Motor neuron (in vitro differentiated cells): ENCODE results near the gene UGT1A4. TPM values are rescaled to one million over a fixed set of nuclear protein-coding genes. Genes with fewer than 3 reads are reported as not detected.

ENCODE experiments used
- ATAC-seq, 8 experiments: fragments of 200-7000 bp; cut with Tn5 transposase; replicated peaks in 6 of 8; 2 replicates each; pipeline ENCODE4 v1.8.0; 2021; ENCODE audit warnings: mild to moderate bottlenecking in 8 of 8, moderate library complexity in 8 of 8
- H3K27ac ChIP-seq, 2 donors: fragments of 250-450 bp; sonication (Bioruptor Pico); 2 replicates each; pipeline ENCODE4 v1.9.0; 2021; ENCODE audit warnings: antibody characterized with exemption in 2 of 2, mild to moderate bottlenecking in 2 of 2, moderate library complexity in 1 of 2
- H3K4me1 ChIP-seq, 2 donors: fragments of 250-450 bp; sonication (Bioruptor Pico); replicated peaks in 1 of 2; 2 replicates each; pipeline ENCODE4 v1.6.1; 2021; ENCODE audit warnings: antibody characterized with exemption in 2 of 2, mild to moderate bottlenecking in 2 of 2, moderate library complexity in 1 of 2
- H3K4me3 ChIP-seq, 5 donors: fragments of 250-450 bp; sonication (Bioruptor Pico); 2 replicates each; pipeline ENCODE4 v1.9.0; 2021; ENCODE audit warnings: antibody characterized with exemption in 5 of 5, mild to moderate bottlenecking in 5 of 5, moderate library complexity in 4 of 5
- WGBS, 10 experiments: fragments of 450-650 bp; shearing (Covaris generic); methylation state at CpG; one replicate each; pipeline ENCODE4 v1.0.0; 2022; 5-methylcytosine and 5-hydroxymethylcytosine counted together
- in situ Hi-C, 9 experiments: fragments of 400-800 bp; cut with MboI; loops; one replicate each; pipeline ENCODE4 v1.15.0; 2021; ENCODE audit warnings: low sequenced_read_pairs in 9 of 9, low pct_unique_long_range_greater_than_20kb in 2 of 9; ENCODE audit not compliant: unreplicated experiment in 9 of 9
- total RNA-seq, 8 experiments: library from RNA; unstranded; fragments of 300-600 nt; gene quantifications; 2 replicates each; pipeline versions ENCODE4 v1.2.3 to v1.2.4, GENCODE V29; 2022

Gene UGT1A4
- total RNA-seq, 8 experiments from 2014 or later, result 0.08 to 2.3 (median 0.24) TPM; not detected in 4

GRCh38 chr2:233802132-233802815 lies 83.7 kb downstream of the UGT1A4 start:
- 24 to 60% (median 50%) methylated on average over 1 to 2 of the region's 3 CpGs; no CpG with 5 or more reads in 6 of the 10 experiments for WGBS, 10 experiments
- no peaks in the 10 kb centered on the region for H3K4me1 ChIP-seq
- ATAC-seq, result no peak
- H3K4me3 ChIP-seq, result no peak overlapping the region
- in situ Hi-C loops, result no loop called here
- no peak overlapping the region for H3K27ac ChIP-seq

- H3K4me1 ChIP-seq, result no peaks in the 10 kb centered on the region
- no peak overlapping the region for H3K4me3 ChIP-seq
- 0 to 83% (median 50%) methylated on average over 1 of the region's 2 CpGs; no CpG with 5 or more reads in 4 of the 10 experiments for WGBS, 10 experiments
- in situ Hi-C loops, result no loop called here
- ATAC-seq, result no peak
- no peak overlapping the region for H3K27ac ChIP-seq
Observed at GRCh38 chr2:233803292-233803911, 84.9 kb downstream of the UGT1A4 start.

GRCh38 chr2:233803994-233804393 lies 85.5 kb downstream of the UGT1A4 start:
- H3K4me3 ChIP-seq, result no peak overlapping the region
- H3K27ac ChIP-seq, result no peak overlapping the region
- no peaks in the 10 kb centered on the region for H3K4me1 ChIP-seq
- ATAC-seq, result no peak
- 0 to 67% (median 23%) methylated on average over 1 to 6 of the region's 8 CpGs; no CpG with 5 or more reads in 6 of the 10 experiments for WGBS, 10 experiments
- in situ Hi-C loops, result no loop called here

GRCh38 chr2:233807215-233807865 lies 88.8 kb downstream of the UGT1A4 start:
- 38 to 83% (median 68%) methylated on average over 2 to 8 of the region's 12 CpGs; no CpG with 5 or more reads in 4 of the 10 experiments for WGBS, 10 experiments
- ATAC-seq, result no peak
- no peak overlapping the region for H3K27ac ChIP-seq
- no peak overlapping the region for H3K4me3 ChIP-seq
- no peaks in the 10 kb centered on the region for H3K4me1 ChIP-seq
- in situ Hi-C loops, result no loop called here

- Histone ChIP-seq H3K4me1 (no peaks in the 10 kb centered on the region), H3K4me3 (no peak overlapping the region), H3K27ac (no peak overlapping the region)
- in situ Hi-C loops, result no loop called here
- WGBS, 10 experiments, result 40 to 80% (median 76%) methylated on average over 1 to 5 of the region's 10 CpGs; no CpG with 5 or more reads in 4 of the 10 experiments
- ATAC-seq, result no peak
Observed at GRCh38 chr2:233807966-233808935, 89.7 kb downstream of the UGT1A4 start.

- H3K4me3 ChIP-seq, result no peak overlapping the region
- no peak overlapping the region for H3K27ac ChIP-seq
- no peak for ATAC-seq
- 48 to 100% (median 78%) methylated on average over 1 to 6 of the region's 6 CpGs; no CpG with 5 or more reads in 5 of the 10 experiments for WGBS, 10 experiments
- in situ Hi-C loops, result no loop called here
- H3K4me1 ChIP-seq, result no peaks in the 10 kb centered on the region
Observed at GRCh38 chr2:233810385-233810784, 91.8 kb downstream of the UGT1A4 start.

- no peaks in the 10 kb centered on the region for H3K4me1 ChIP-seq
- H3K4me3 ChIP-seq, result no peak overlapping the region
- ATAC-seq, result no peak
- 36 to 80% (median 53%) methylated on average over 1 to 3 of the region's 4 CpGs; no CpG with 5 or more reads in 3 of the 10 experiments for WGBS, 10 experiments
- no peak overlapping the region for H3K27ac ChIP-seq
- in situ Hi-C loops, result no loop called here
Observed at GRCh38 chr2:233811087-233811486, 92.6 kb downstream of the UGT1A4 start.

- in situ Hi-C loops, result no loop called here
Observed at GRCh38 chr2:233811732-233812131, 93.2 kb downstream of the UGT1A4 start.

GRCh38 chr2:233813236-233814055 lies 94.9 kb downstream of the UGT1A4 start:
- 20 to 100% (median 80%) methylated on average over 1 to 3 of the region's 3 CpGs; no CpG with 5 or more reads in 5 of the 10 experiments for WGBS, 10 experiments
- Histone ChIP-seq H3K27ac (no peak overlapping the region), H3K4me1 (peaks cover 0 to 6% of the 10 kb centered on the region in 2 donors), H3K4me3 (no peak overlapping the region)
- ATAC-seq, result no peak
- in situ Hi-C loops, result no loop called here

More at GRCh38 chr2:233811732-233812131, 93.2 kb downstream of the UGT1A4 start:
- no peak for ATAC-seq
- WGBS, 10 experiments, result 0 to 85% (median 60%) methylated on average over 1 to 8 of the region's 8 CpGs; no CpG with 5 or more reads in 2 of the 10 experiments
- H3K4me3 ChIP-seq, result no peak overlapping the region
- peaks cover 0 to 4% of the 10 kb centered on the region in 2 donors for H3K4me1 ChIP-seq
- no peak overlapping the region for H3K27ac ChIP-seq

- in situ Hi-C loops, result no loop called here
- WGBS, 10 experiments, result 40 to 80% methylated on average over 1 of the region's 2 CpGs; no CpG with 5 or more reads in 8 of the 10 experiments
- peak in 3 of 8 experiments; percentile 21 to 71 (median 50) for ATAC-seq
Observed at GRCh38 chr2:233814056-233814835, 95.7 kb downstream of the UGT1A4 start.

GRCh38 chr2:233815861-233816260 lies 97.3 kb downstream of the UGT1A4 start:
- in situ Hi-C loops, result no loop called here
- 26 to 100% (median 80%) methylated on average over 2 to 6 of the region's 6 CpGs for WGBS, 10 experiments
- H3K27ac ChIP-seq, result no peak overlapping the region
- no peak for ATAC-seq
- H3K4me1 ChIP-seq, result peaks cover 0 to 6% of the 10 kb centered on the region in 2 donors
- no peak overlapping the region for H3K4me3 ChIP-seq

More at GRCh38 chr2:233814056-233814835, 95.7 kb downstream of the UGT1A4 start:
- no peak overlapping the region for H3K4me3 ChIP-seq
- H3K27ac ChIP-seq, result no peak overlapping the region
- peaks cover 0 to 6% of the 10 kb centered on the region in 2 donors for H3K4me1 ChIP-seq
